Astrocyte of the hippocampus (primary cell): Measurements from ENCODE around the gene SLC8A2.
A peak's percentile ranks its signal among the peaks of the same experiment; 100 is the strongest.

Experiments used
- DNase-seq: peaks from one replicate; pipeline ENCODE4 v3.0.0; 2011; ENCODE audit warnings: low read depth, low spot score

The SLC8A2 gene

GRCh38 chr19:47430041-47430802 lies 41.5 kb downstream of the SLC8A2 start:
- peak; percentile 76 for DNase-seq

GRCh38 chr19:47429140-47429793 lies 42.4 kb downstream of the SLC8A2 start:
- DNase-seq, result no peak

- peak; percentile 99 for DNase-seq
Observed at GRCh38 chr19:47428177-47428894, 43.4 kb downstream of the SLC8A2 start.

- peak; percentile 85 for DNase-seq
Observed at GRCh38 chr19:47427241-47428176, 44.2 kb downstream of the SLC8A2 start.

GRCh38 chr19:47423203-47423882 lies 48.4 kb downstream of the SLC8A2 start:
- DNase-seq, result no peak

- DNase-seq, result no peak
Observed at GRCh38 chr19:47422417-47423163, 49.1 kb downstream of the SLC8A2 start.

- peak; percentile 66 for DNase-seq
Observed at GRCh38 chr19:47421844-47422395, 49.8 kb downstream of the SLC8A2 start.

GRCh38 chr19:47421244-47421786 lies 50.4 kb downstream of the SLC8A2 start:
- no peak for DNase-seq

- DNase-seq, result no peak
Observed at GRCh38 chr19:47419789-47420188, 51.9 kb downstream of the SLC8A2 start.

GRCh38 chr19:47419030-47419783 lies 52.5 kb downstream of the SLC8A2 start, which contains the start of gene MEIS3:
Gene MEIS3, minus strand, starts transcription at chr19:47419527. Its CDS starts 446 bp downstream, at chr19:47419081.
- DNase-seq, result no peak

- no peak for DNase-seq
Observed at GRCh38 chr19:47418692-47419029, 53.0 kb downstream of the SLC8A2 start.

GRCh38 chr19:47417746-47418691 lies 53.7 kb downstream of the SLC8A2 start:
- DNase-seq, result no peak

GRCh38 chr19:47417107-47417745 lies 54.5 kb downstream of the SLC8A2 start:
- DNase-seq, result no peak

- no peak for DNase-seq
Observed at GRCh38 chr19:47416643-47416985, 55.1 kb downstream of the SLC8A2 start.

- DNase-seq, result no peak
Observed at GRCh38 chr19:47415953-47416642, 55.6 kb downstream of the SLC8A2 start.

GRCh38 chr19:47414469-47414868 lies 57.2 kb downstream of the SLC8A2 start:
- no peak for DNase-seq

- DNase-seq, result no peak
Observed at GRCh38 chr19:47413941-47414340, 57.8 kb downstream of the SLC8A2 start.
